ENCODE results near the gene ZNF317. TPM values are rescaled to one million over a fixed set of nuclear protein-coding genes. Genes with fewer than 3 reads are reported as not detected.

The ZNF317 gene
- total RNA-seq, result 10 to 100 TPM in 1 of 2 donors, 1 to 10 TPM in 1; 9.9 to 11.6 TPM
- polyA plus RNA-seq, result 10 to 100 TPM in 1 of 2 donors, 1 to 10 TPM in 1; 7.8 to 11.2 TPM

DNA sequence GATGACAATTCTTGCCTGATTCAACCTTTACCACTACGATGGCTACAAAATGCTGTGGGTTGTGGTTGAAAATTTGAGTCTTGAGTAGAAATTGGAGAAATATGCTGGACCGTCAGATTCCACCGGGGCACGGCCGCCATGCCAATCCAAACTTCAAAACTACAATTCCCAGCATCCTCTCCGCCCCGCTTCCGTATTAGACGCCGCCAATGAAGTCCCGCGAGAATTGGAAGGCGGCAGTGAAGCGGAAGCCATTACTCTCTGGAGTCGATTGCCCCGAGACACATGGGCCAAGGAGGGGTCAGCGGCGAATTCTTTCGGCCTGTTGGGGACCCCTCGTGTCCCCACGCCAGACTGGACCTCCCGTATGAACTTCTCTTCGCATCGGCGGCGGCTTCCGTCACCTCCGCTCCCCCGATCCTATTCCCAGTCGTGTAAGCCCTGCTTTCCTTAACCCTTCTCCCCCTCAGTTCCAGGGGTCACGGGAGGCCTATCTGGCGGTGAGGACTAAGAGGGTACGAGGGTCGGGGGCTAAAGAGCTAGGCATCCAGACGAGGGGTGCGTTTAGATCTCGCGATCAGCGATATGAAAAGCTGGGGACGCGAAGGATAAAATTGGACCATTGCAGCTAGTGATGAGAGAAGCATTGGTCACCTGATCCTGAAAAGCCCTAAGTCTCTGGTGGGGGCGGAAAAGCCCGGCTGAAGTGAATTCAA is at the start of gene ZNF317:
Gene ZNF317, plus strand, starts transcription at position 239 of the 716 bp plus-strand sequence. CDS start 15,620 bp downstream, outside the sequence.
- WGBS, result under 1% methylated on average over 43 of the region's 43 CpGs

More for the DNA sequence above, at the start of gene ZNF317:
- DNase-seq (ENCODE audit: low spot score), result peak; percentile 89
- peaks cover 0 to 2% (median 0%) of the 10 kb centered on the region in 4 donors for H3K36me3 ChIP-seq (ENCODE audit: control insufficient read depth in 4 of 4, insufficient read depth in 3 of 4, low read depth in 1 of 4, low read length in 3 of 4)
- TF ChIP-seq EGR1 (IDR thresholded peaks at IDR 0.05; ENCODE audit: low read depth in 2 of 2), result no peak
- no peak for TF ChIP-seq TAF1 (conservative IDR thresholded peaks at IDR 0.05)
- peak; percentile 27 to 41 for TF ChIP-seq RXRA (IDR thresholded peaks at IDR 0.05)
- TF ChIP-seq, protein P1, sequence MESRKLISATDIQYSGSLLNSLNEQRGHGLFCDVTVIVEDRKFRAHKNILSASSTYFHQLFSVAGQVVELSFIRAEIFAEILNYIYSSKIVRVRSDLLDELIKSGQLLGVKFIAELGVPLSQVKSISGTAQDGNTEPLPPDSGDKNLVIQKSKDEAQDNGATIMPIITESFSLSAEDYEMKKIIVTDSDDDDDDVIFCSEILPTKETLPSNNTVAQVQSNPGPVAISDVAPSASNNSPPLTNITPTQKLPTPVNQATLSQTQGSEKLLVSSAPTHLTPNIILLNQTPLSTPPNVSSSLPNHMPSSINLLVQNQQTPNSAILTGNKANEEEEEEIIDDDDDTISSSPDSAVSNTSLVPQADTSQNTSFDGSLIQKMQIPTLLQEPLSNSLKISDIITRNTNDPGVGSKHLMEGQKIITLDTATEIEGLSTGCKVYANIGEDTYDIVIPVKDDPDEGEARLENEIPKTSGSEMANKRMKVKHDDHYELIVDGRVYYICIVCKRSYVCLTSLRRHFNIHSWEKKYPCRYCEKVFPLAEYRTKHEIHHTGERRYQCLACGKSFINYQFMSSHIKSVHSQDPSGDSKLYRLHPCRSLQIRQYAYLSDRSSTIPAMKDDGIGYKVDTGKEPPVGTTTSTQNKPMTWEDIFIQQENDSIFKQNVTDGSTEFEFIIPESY (IDR thresholded peaks at IDR 0.05), result peak; percentile 100
- TF ChIP-seq JUND (IDR thresholded peaks at IDR 0.05), result no peak
- TF ChIP-seq YY1 (IDR thresholded peaks at IDR 0.05), result peak; percentile 99
- TF ChIP-seq NR2F2 (IDR thresholded peaks at IDR 0.05), result peak; percentile 75
- TF ChIP-seq RAD21 (IDR thresholded peaks at IDR 0.05), result no peak
- TF ChIP-seq, protein P2, sequence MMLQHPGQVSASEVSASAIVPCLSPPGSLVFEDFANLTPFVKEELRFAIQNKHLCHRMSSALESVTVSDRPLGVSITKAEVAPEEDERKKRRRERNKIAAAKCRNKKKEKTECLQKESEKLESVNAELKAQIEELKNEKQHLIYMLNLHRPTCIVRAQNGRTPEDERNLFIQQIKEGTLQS (IDR thresholded peaks at IDR 0.05), result no peak
- TF ChIP-seq FOXA1 (IDR thresholded peaks at IDR 0.05), result no peak
- no peak for TF ChIP-seq REST (IDR thresholded peaks at IDR 0.05)
- no peak for TF ChIP-seq SP1 (IDR thresholded peaks at IDR 0.05)
- no peak for TF ChIP-seq FOXA2 (IDR thresholded peaks at IDR 0.05)
- TF ChIP-seq GABPA (IDR thresholded peaks at IDR 0.05 in 1 of 2, conservative IDR thresholded peaks at IDR 0.05 in 1 of 2), result peak; percentile 36 to 89
- TF ChIP-seq, protein P3, sequence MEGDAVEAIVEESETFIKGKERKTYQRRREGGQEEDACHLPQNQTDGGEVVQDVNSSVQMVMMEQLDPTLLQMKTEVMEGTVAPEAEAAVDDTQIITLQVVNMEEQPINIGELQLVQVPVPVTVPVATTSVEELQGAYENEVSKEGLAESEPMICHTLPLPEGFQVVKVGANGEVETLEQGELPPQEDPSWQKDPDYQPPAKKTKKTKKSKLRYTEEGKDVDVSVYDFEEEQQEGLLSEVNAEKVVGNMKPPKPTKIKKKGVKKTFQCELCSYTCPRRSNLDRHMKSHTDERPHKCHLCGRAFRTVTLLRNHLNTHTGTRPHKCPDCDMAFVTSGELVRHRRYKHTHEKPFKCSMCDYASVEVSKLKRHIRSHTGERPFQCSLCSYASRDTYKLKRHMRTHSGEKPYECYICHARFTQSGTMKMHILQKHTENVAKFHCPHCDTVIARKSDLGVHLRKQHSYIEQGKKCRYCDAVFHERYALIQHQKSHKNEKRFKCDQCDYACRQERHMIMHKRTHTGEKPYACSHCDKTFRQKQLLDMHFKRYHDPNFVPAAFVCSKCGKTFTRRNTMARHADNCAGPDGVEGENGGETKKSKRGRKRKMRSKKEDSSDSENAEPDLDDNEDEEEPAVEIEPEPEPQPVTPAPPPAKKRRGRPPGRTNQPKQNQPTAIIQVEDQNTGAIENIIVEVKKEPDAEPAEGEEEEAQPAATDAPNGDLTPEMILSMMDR (IDR thresholded peaks at IDR 0.05; ENCODE audit: low read depth, low read length, missing input control), result no peak
- peak; percentile 58 for TF ChIP-seq MAX (IDR thresholded peaks at IDR 0.05)
- TF ChIP-seq HNF4A (conservative IDR thresholded peaks at IDR 0.05), result peak in 1 of 2 donors; percentile 4
- H3K9me3 ChIP-seq (ENCODE audit: control insufficient read depth in 4 of 4, low read length in 3 of 4), result peaks cover 0 to 13% (median 0%) of the 10 kb centered on the region in 4 donors
- H3K4me1 ChIP-seq (ENCODE audit: control insufficient read depth in 4 of 4, insufficient read depth in 4 of 4, low read length in 3 of 4), result peaks cover 0 to 18% (median 15%) of the 10 kb centered on the region in 4 donors
- H3K27me3 ChIP-seq (ENCODE audit: control insufficient read depth in 4 of 4, insufficient read depth in 4 of 4, low read length in 3 of 4), result no peaks in the 10 kb centered on the region
- peak within 1 kb of the TSS; percentile 90 to 94 for H3K27ac ChIP-seq (ENCODE audit: low read depth in 1 of 2, low read length in 2 of 2)
- H3K9ac ChIP-seq (ENCODE audit: low read depth in 1 of 2, low read length in 2 of 2), result peak within 1 kb of the TSS; percentile 75 to 93
- H3K4me3 ChIP-seq (ENCODE audit: low read depth in 1 of 3, low read length in 3 of 3), result peak within 1 kb of the TSS; percentile 86 to 100 (median 100)
